Rectal smooth muscle tissue (tissue), 1 donor: Measurements from ENCODE around the gene ADGRL3.

ENCODE experiments used
- H3K27ac ChIP-seq: one replicate; pipeline ENCODE4 v1.7.0; 2013; ENCODE audit warnings: low read depth, low read length, inconsistent platforms
- H3K27me3 ChIP-seq: one replicate; pipeline ENCODE4 v1.7.0; 2013; ENCODE audit warnings: low read length; ENCODE audit not compliant: control insufficient read depth, insufficient read depth
- H3K36me3 ChIP-seq: one replicate; pipeline ENCODE4 v1.7.0; 2013; ENCODE audit warnings: low read length; ENCODE audit not compliant: control insufficient read depth, insufficient read depth
- H3K4me1 ChIP-seq: one replicate; pipeline ENCODE4 v1.7.0; 2013; ENCODE audit warnings: low read length; ENCODE audit not compliant: control insufficient read depth, insufficient read depth
- H3K4me3 ChIP-seq: one replicate; pipeline ENCODE4 v1.7.0; 2013; ENCODE audit warnings: low read length
- H3K9ac ChIP-seq: one replicate; pipeline ENCODE4 v1.7.0; 2013; ENCODE audit warnings: low read length

Gene ADGRL3

DNA sequence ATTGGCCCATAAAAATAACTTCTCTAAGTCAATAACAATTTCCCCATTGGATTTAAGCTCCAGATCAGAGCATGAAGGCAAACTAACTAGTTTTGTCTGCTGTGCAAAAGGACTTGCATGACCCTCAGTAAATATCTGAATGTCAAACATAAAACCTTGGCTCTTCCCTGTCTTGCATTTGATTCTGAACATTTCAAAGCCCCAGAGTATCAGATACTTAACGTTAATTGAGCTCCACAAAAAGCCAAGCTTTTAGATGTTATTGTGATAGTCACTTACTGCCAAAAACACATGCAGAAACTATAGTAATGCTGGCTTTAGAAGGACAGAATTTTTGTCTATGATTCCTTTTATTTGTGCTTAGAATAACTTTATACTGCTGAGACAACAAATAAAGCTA, 664.2 kb downstream of the ADGRL3 start:
- Histone ChIP-seq H3K4me1 (no peaks in the 10 kb centered on the region), H3K27ac (no peak overlapping the region), H3K36me3 (no peaks in the 10 kb centered on the region), H3K9ac (no peak overlapping the region), H3K27me3 (no peaks in the 10 kb centered on the region), H3K4me3 (no peak overlapping the region)

DNA sequence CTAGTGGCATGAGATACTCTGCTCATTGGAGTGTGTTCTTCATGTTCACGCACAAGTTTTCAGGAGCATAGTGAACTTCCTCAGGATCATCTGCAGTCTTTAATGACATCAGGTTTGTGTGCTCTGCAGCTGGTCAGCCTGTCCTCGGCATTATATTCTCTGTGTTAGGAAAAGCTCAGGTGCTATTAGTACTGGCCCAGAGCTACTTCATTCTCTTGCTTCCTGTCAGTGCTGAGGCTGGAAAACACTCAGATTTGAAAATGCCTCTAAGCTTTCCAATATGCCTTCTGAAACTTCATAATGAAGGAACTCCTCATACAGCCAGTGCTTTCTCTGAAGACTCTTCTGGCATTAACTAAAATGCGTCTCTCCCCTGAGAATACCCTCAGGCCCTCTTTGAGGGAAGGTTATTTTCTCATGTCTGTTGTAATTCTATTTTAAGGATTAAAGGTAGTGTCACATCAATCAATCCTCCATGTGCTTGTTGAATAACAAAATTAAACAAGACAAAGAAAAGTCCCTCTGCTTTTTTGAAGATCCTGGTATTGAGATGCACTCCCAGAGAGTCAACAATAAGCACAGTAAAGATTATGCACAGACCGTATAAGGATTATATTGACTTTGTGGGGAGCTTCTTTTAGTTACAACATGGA, 666.4 kb downstream of the ADGRL3 start:
- Histone ChIP-seq H3K4me3 (no peak overlapping the region), H3K9ac (no peak overlapping the region), H3K27me3 (no peaks in the 10 kb centered on the region), H3K27ac (no peak overlapping the region), H3K36me3 (no peaks in the 10 kb centered on the region), H3K4me1 (no peaks in the 10 kb centered on the region)

DNA sequence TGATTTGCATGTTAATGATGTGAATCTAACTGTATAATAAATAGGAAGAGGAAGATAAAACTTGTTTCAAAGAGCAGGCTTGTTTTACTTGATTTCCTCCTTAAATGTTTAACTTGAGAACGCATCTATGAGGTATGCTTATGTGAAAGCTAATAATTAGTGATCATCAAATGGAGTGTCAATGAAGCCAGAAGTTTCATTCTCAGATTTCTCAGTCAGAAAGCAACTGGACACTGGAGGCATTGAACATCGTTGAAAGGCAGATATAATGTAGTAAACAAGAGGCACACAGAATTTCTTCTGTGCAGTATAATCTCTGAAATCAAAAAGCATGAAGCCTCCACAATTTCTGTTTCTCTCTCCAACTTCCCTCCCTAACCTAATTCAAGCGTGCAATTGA, 672.9 kb downstream of the ADGRL3 start:
- Histone ChIP-seq H3K9ac (no peak overlapping the region), H3K4me1 (no peaks in the 10 kb centered on the region), H3K36me3 (no peaks in the 10 kb centered on the region), H3K27ac (no peak overlapping the region), H3K27me3 (no peaks in the 10 kb centered on the region), H3K4me3 (no peak overlapping the region)

DNA sequence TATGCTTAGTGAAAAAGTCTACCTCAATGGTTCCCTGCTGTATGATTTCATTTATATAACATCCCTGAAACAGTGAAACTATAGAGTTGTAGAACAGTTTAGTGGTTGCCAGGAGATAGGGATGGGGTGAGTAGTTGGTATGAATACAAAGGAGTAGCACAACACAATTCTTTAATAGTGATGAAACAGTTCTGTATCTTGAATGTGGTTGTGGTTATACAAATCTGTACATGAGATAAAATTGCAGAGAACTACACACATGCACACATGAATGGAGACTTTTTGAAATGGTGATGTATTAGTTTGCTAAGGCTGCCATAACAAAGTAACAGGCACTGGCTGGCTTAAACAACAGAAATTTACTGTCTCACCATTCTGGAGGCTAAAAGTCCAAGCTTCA, 677.1 kb downstream of the ADGRL3 start:
- Histone ChIP-seq H3K27me3 (no peaks in the 10 kb centered on the region), H3K27ac (no peak overlapping the region), H3K36me3 (no peaks in the 10 kb centered on the region), H3K9ac (no peak overlapping the region), H3K4me3 (no peak overlapping the region), H3K4me1 (no peaks in the 10 kb centered on the region)

DNA sequence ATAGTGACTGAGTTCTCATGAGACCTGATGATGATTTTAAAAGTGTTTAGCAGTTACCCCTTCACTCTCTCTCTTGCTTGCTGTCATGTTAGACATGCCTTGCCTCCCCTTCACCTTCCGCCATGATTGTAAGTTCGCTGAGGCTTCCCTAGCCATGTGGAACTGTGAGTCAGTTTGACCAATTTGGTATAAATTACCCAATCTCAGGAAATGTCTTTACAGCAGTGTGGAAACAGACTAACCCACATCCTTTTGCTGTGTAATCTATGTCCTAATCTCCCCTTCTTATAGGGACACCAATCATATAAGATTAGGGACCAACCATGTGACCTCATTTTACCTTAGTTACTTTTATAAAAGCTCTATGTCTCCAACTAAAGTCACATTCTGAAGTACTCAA, 677.8 kb downstream of the ADGRL3 start:
- Histone ChIP-seq H3K27ac (no peak overlapping the region), H3K27me3 (no peaks in the 10 kb centered on the region), H3K4me1 (no peaks in the 10 kb centered on the region), H3K9ac (no peak overlapping the region), H3K4me3 (no peak overlapping the region), H3K36me3 (no peaks in the 10 kb centered on the region)

DNA sequence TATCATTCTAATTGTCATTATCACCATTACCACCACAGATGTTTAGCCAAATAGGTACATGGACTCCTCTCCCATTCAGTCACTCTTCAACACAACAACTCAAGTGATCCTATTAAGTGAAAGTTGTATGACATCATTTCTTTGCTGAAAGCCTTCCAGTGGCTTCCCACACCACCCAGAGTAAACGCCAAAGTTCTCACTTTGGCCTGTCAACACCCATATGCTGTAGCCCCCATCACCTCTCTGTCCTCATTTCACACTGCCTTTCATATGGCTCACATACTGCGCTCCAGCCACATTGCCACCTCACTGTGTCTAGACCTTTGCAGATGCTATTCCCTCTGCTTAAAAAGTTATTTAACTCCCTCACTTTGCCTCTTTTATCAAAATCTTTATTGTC, 682.3 kb downstream of the ADGRL3 start:
- Histone ChIP-seq H3K36me3 (no peaks in the 10 kb centered on the region), H3K9ac (no peak overlapping the region), H3K4me3 (no peak overlapping the region), H3K27ac (no peak overlapping the region), H3K27me3 (no peaks in the 10 kb centered on the region), H3K4me1 (no peaks in the 10 kb centered on the region)

DNA sequence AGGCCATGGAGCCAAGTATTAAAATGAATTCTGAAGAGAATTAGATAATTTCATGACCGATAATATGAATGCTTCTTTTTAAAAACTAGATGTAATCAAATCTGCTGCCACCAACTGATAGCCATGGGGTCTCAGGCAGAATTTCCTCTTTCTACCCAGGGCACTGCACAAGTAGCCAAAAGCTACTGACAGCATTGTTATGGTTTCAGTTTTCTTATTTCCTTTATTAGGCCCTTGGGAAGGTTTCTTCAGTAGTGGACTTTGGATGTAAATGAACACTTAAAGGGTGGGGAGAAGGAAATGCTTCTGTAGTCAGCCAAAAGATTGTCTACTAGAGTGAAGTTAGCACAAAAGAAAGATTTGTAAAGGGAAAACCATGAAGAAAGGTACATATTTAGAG, 686.0 kb downstream of the ADGRL3 start:
- Histone ChIP-seq H3K36me3 (no peaks in the 10 kb centered on the region), H3K4me3 (no peak overlapping the region), H3K4me1 (no peaks in the 10 kb centered on the region), H3K9ac (no peak overlapping the region), H3K27ac (no peak overlapping the region), H3K27me3 (no peaks in the 10 kb centered on the region)

DNA sequence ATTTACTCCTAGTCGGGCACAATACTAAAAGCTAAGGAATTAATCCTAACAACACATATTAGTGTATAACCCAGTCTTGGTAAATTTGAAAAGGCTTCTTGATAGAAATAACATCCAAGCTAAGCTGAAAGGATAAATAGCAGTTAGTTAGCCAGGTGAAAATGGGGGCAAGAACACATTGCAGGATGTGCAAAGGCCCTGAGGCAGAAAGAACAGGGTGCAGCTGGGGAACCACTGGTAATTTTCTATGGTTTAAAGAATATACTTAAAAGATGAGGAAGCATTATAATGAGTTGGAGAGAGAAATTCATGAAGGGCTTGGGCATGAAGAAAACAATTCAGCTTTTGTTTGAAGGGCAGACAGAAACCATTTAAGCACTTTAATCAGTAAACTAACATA, 689.0 kb downstream of the ADGRL3 start:
- H3K27ac ChIP-seq = no peak overlapping the region
- no peaks in the 10 kb centered on the region for H3K27me3 ChIP-seq
- H3K4me3 ChIP-seq = no peak overlapping the region
- no peaks in the 10 kb centered on the region for H3K36me3 ChIP-seq
- H3K9ac ChIP-seq = no peak overlapping the region
- no peaks in the 10 kb centered on the region for H3K4me1 ChIP-seq

DNA sequence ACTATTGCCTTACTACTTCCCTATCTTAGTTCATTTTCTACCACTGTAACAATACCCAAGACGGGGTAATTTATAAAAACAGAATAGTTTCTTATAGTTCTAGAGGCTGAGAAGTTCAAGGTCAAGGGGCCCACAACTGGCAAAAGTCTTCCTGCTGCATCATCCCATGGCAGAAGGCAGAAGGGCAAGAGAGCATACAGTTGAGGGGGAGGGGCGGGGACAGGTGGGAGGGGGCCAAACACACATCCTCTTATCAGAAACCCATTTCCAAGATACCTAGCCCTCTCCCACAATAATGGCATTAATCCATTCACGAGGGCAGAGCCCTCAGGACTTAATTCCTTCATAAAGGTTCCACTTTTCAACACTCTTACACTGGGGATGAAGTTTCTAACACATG, 690.2 kb downstream of the ADGRL3 start:
- Histone ChIP-seq H3K27ac (no peak overlapping the region), H3K4me3 (no peak overlapping the region), H3K9ac (no peak overlapping the region), H3K27me3 (no peaks in the 10 kb centered on the region), H3K4me1 (no peaks in the 10 kb centered on the region), H3K36me3 (no peaks in the 10 kb centered on the region)

DNA sequence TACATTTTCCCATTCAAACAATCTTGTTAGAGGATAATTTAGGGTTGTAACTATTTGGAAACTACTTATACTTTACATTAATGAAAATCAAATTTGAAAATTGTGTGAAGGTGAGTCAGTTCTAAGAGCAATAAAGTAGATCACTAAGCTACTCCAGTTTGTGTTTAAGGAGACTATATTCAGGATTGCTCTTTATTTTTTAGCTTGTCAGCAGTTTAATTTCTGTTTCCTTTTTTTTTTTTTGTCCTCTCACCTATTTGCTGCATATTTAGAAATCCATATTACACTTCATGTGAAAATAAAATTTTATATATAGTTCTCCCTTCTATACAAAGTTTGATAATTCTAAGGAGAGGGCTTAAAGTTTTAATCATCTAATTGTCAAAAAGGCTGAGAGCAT, 691.8 kb downstream of the ADGRL3 start:
- Histone ChIP-seq H3K4me1 (no peaks in the 10 kb centered on the region), H3K4me3 (no peak overlapping the region), H3K9ac (no peak overlapping the region), H3K27me3 (no peaks in the 10 kb centered on the region), H3K27ac (no peak overlapping the region), H3K36me3 (no peaks in the 10 kb centered on the region)

DNA sequence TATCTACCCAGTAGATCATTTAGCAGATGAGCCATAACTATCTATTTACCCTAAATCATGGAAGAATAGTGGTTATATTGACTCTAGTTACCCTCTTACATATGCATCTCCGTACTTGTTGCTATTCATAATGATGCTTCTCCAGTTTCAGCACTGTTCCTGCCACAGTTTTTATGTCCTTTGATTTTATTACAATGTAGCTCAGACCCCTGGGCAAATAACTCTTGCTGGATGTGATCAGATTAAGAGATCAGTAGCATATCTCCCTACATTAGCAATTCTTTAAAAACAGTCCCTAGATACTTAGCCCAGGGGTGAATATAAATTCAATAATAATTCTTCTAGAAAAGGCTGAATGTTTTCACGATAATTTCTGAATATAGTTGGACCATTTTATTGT, 696.5 kb downstream of the ADGRL3 start:
- no peaks in the 10 kb centered on the region for H3K4me1 ChIP-seq
- H3K27me3 ChIP-seq = no peaks in the 10 kb centered on the region
- H3K36me3 ChIP-seq = no peaks in the 10 kb centered on the region
- no peak overlapping the region for H3K4me3 ChIP-seq
- H3K27ac ChIP-seq = no peak overlapping the region
- no peak overlapping the region for H3K9ac ChIP-seq

DNA sequence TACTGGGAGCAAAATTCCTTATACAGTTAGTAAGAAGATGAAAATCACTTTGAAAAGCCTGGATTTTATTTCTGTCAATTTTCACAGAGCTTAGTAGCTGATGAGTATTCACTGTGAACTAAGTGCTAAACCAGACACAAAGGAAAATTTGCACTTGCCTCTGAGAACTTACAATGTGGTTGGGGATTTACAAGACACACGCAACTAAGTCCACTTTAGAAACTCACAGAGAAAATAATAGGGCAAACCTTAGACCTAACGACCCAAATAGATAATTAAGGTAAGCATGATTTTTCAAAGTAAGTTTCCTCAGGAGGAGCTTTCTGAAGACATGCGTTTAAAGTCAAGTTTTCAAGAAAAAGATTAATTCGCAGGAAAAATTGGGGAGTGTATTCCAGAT, 708.9 kb downstream of the ADGRL3 start:
- no peaks in the 10 kb centered on the region for H3K4me1 ChIP-seq
- H3K9ac ChIP-seq = no peak overlapping the region
- H3K27me3 ChIP-seq = no peaks in the 10 kb centered on the region
- no peak overlapping the region for H3K4me3 ChIP-seq
- no peak overlapping the region for H3K27ac ChIP-seq
- H3K36me3 ChIP-seq = no peaks in the 10 kb centered on the region

DNA sequence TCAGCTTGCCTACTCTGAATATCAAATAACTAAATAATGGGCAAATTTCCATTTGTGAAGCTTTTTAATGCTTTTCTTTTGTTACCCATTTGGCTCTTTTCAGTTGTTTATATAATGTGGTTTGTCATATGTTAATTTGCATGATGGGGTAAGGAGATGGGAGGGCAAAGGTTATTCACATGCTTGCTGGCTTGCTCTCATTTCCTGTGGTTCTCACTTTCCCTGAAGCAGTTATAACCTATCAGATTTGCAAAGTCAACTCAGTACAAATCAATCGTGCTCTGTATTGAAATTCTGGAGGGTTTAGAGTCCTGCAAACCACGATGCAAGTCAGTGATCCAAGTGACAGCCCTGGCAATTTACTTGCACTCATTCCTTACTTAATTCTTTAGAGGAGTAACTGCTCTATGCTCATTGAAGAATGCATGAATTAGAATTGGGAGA, 711.2 kb downstream of the ADGRL3 start:
- H3K4me1 ChIP-seq = no peaks in the 10 kb centered on the region
- H3K27me3 ChIP-seq = no peaks in the 10 kb centered on the region
- no peak overlapping the region for H3K27ac ChIP-seq
- no peak overlapping the region for H3K4me3 ChIP-seq
- no peak overlapping the region for H3K9ac ChIP-seq
- no peaks in the 10 kb centered on the region for H3K36me3 ChIP-seq
